ENCODE results near the gene SLC24A4. TPM values are rescaled to one million over a fixed set of nuclear protein-coding genes. Genes with fewer than 3 reads are reported as not detected.
A peak's percentile ranks its signal among the peaks of the same experiment; 100 is the strongest.

The SLC24A4 gene
- total and polyA plus RNA-seq, 10 donors = 0.29 to 8.9 (median 4.2) TPM

GRCh38 chr14:92450351-92451070 is 127.5 kb downstream of the SLC24A4 start:
- peaks cover 0 to 4% (median 0%) of the 10 kb centered on the region in 8 donors for H3K9me3 ChIP-seq
- TF ChIP-seq POLR2A (IDR thresholded peaks at IDR 0.05) = no peak
- TF ChIP-seq CTCF (IDR thresholded peaks at IDR 0.05 in 8 of 11, conservative IDR thresholded peaks at IDR 0.05 in 3 of 11) = no peak
- TF ChIP-seq POLR2AphosphoS5 (IDR thresholded peaks at IDR 0.05) = no peak
- H3K27me3 ChIP-seq (replicated peaks in 1 of 7) = no peaks in the 10 kb centered on the region
- peak; percentile 72 for DNase-seq
- intact Hi-C loops (cut with DNase I; ENCODE audit: low total_unique reads) = no loop called here
- WGBS, 5 donors = 61 to 84% (median 71%) methylated on average over 12 to 13 of the region's 13 CpGs
- H3K4me1 ChIP-seq = peaks cover 0 to 34% (median 11%) of the 10 kb centered on the region in 6 donors
- H3K36me3 ChIP-seq = no peaks in the 10 kb centered on the region
- H3K4me3 ChIP-seq = no peak overlapping the region
- H3K27ac ChIP-seq = peak overlapping the region in 6 of 8 donors; percentile 40 to 80 (median 72)

GRCh38 chr14:92451245-92451644 is 128.3 kb downstream of the SLC24A4 start:
- peak; percentile 44 for DNase-seq
- Histone ChIP-seq H3K4me3 (no peak overlapping the region), H3K4me1 (peaks cover 0 to 37% (median 13%) of the 10 kb centered on the region in 6 donors), H3K9me3 (no peaks in the 10 kb centered on the region), H3K27me3 (replicated peaks in 1 of 7) (no peaks in the 10 kb centered on the region), H3K36me3 (no peaks in the 10 kb centered on the region), H3K27ac (peak overlapping the region in 7 of 8 donors; percentile 40 to 80 (median 70))
- intact Hi-C loops (cut with DNase I; ENCODE audit: low total_unique reads) = no loop called here
- 63 to 82% (median 76%) methylated on average over 9 of the region's 9 CpGs for WGBS, 5 donors
- TF ChIP-seq CTCF (IDR thresholded peaks at IDR 0.05 in 8 of 11, conservative IDR thresholded peaks at IDR 0.05 in 3 of 11) = no peak
- no peak for TF ChIP-seq POLR2AphosphoS5 (IDR thresholded peaks at IDR 0.05)
- no peak for TF ChIP-seq POLR2A (IDR thresholded peaks at IDR 0.05)

GRCh38 chr14:92451755-92452154 is 128.8 kb downstream of the SLC24A4 start:
- Histone ChIP-seq H3K4me3 (no peak overlapping the region), H3K27me3 (replicated peaks in 1 of 7) (no peaks in the 10 kb centered on the region), H3K27ac (peak overlapping the region in 7 of 8 donors; percentile 40 to 80 (median 70)), H3K4me1 (peaks cover 0 to 42% (median 13%) of the 10 kb centered on the region in 6 donors), H3K36me3 (no peaks in the 10 kb centered on the region), H3K9me3 (no peaks in the 10 kb centered on the region)
- peak; percentile 82 for DNase-seq
- TF ChIP-seq CTCF (IDR thresholded peaks at IDR 0.05 in 8 of 11, conservative IDR thresholded peaks at IDR 0.05 in 3 of 11) (no peak), POLR2AphosphoS5 (IDR thresholded peaks at IDR 0.05) (peak; percentile 77 to 82 (median 77)), POLR2A (IDR thresholded peaks at IDR 0.05) (no peak)
- intact Hi-C loops (cut with DNase I; ENCODE audit: low total_unique reads) = no loop called here
- 44 to 88% (median 70%) methylated on average over 4 to 5 of the region's 5 CpGs for WGBS, 5 donors

- no peaks in the 10 kb centered on the region for H3K27me3 ChIP-seq (replicated peaks in 1 of 7)
- H3K4me3 ChIP-seq = no peak overlapping the region
- 84 to 92% (median 88%) methylated on average over 14 of the region's 14 CpGs for WGBS, 5 donors
- TF ChIP-seq POLR2A (IDR thresholded peaks at IDR 0.05) (no peak), POLR2AphosphoS5 (IDR thresholded peaks at IDR 0.05) (no peak), CTCF (IDR thresholded peaks at IDR 0.05 in 8 of 11, conservative IDR thresholded peaks at IDR 0.05 in 3 of 11) (no peak)
- H3K27ac ChIP-seq = peak overlapping the region in 5 of 8 donors; percentile 33 to 80 (median 73)
- DNase-seq = peak; percentile 53
- H3K9me3 ChIP-seq = no peaks in the 10 kb centered on the region
- no peaks in the 10 kb centered on the region for H3K36me3 ChIP-seq
- H3K4me1 ChIP-seq = peaks cover 0 to 49% (median 13%) of the 10 kb centered on the region in 6 donors
- intact Hi-C loops (cut with DNase I; ENCODE audit: low total_unique reads) = no loop called here
Observed at GRCh38 chr14:92452471-92452870, 129.5 kb downstream of the SLC24A4 start.

All from spleen (tissue), 11 donors.